NOMO-1 treated with DMSO at 0.1 percent for 48 hours (cell line): ENCODE measurements around the gene DGKD.

Source experiments
- DNase-seq: peaks from one replicate; lab custom pipeline; 2025; ENCODE audit not compliant: unreplicated experiment; lab: John Stamatoyannopoulos, UW

DGKD gene

DNA sequence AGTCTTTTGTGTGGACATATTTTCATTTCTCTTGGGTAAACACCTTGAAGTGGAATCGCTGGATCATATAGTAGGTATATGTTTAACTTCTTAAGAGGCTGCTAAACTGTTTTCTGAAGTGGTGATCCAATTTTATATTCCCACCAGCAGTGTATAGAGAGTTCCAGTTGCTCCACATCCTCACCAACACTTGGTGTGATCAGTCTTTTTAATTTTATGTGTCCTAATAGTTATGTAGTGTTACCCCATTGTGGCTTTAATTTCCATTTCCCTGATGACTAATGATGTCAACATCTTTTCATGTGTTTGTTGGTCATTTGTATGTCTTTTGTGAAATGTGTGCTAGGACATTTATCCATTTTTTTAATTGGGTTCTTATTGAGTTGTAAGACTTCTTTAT lies 56.9 kb downstream of the DGKD start:
- no peak for DNase-seq

DNA sequence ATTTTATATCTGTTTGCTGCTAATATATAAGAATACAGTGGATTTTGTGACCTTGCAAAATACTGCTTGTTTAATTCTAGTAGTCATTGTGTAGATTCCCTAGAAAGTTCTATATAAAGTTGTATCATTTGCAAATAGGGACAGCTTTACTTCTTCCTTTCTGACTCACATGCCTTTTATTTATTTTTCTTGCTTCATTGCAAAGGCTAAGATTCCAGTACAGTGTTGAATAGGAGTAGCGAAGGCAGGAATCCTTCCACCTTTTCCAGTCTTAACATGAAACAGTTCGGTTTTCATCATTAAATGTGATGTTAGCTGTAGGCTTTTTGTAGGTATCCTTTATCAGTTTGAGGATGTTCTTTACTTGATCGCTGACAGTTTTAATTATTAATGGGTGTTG lies 58.1 kb downstream of the DGKD start:
- no peak for DNase-seq

DNA sequence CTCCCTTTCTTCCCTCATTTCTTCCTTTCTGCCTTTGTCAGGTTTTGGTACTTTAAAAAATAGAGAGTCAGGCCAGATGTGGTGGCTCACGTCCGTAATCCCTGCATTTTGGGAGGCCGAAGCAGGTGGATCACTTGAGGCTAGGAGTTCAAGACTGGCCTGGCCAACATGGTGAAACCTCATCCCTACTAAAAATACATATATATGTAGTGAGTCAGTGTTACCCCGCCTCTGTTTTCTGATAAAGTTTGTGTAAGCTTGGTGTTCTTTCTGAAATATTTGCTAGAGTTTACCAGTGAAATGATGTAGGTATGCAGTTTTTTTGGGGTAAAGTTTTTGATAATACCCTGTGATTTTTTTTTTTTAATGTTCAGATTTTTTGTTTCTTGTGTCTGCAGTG lies 58.8 kb downstream of the DGKD start:
- no peak for DNase-seq

DNA sequence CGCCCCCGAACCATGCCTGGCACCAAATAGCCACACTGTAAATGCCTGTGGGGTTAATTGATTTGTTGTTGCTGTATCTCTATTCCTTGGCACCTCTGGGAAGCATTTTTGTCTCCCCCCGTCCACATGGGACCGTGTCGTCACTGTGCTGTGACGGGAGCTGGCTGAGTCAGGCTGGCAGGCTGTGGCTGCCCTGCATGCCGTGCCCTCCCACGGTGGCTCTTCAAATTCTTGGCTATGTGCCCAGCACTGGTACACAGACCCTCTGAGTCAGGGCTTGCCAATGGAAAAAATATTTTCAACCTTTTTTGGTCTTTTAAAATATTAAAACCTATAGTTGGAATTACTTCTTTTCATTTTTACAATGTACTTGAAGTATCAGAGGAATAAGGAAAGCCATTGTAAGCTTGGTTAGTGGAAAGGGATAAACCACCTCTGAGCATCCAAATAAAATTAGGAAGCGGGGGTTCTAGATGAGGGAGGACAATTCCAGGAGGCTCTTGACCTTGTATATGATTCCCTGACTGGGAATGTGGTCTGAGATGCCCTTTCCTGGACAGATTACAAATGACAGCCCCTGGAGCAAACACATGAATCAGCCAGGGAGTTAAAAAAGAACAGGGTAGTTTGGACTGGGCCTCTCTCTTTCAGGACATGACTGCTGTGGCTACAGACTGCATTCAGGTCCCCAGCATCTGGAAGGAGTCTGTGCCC lies 59.4 kb downstream of the DGKD start:
- DNase-seq: no peak

DNA sequence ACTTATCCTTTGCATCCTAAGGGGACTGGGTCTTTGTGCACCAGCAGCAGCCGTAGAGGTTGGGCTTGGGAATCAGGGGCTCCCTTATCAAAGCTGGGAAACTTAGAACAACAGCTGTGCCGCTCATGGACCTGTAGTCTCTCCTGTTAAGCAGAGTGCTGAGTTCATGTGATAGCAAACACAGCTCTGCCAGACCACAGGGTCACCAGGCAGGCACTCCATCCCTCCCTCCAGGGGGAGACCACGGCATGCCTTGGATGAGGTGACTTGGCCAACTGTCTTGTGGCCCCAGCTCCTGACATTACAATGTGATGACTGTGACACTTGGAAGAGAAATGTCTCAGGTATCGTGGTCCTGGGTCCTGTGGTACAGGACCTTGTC lies 60.0 kb downstream of the DGKD start:
- no peak for DNase-seq

DNA sequence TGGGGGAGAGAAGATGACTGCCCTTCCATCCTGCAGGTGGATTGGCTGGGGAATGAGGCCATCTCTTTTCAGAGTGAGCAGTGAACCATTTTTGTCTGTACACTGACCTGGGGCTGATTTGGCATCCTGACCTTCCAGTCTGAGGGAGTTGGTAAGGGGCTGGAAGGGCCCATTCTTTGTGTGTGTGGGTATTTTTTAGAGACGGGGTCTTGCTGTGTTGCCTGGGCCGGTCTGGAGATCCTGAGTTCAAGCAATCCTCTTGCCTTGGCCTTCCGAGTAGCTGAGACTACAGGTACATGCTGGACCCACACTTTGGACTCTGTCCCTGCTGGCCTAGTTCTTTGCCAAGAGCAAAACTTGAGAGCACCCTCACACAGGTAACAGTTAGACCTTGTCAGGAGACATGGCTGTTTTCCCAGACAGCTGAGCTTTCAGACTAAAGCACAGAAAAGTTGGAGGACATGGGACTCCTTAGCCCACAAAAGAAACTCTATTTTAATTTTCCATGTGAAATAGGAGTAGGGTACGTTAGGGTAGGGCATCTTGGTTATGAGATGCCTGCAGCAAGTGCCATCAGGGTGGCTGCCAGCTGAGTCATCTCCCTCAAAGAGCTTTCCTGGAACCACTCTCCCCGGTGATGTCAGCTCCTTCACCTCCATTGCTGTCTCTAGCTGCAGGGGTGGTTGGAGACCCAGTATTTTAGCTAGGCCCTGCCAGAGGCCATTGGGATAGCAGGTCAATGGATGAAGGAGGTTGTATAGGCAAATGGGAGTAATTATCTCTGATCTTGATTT lies 60.7 kb downstream of the DGKD start:
- DNase-seq: no peak

DNA sequence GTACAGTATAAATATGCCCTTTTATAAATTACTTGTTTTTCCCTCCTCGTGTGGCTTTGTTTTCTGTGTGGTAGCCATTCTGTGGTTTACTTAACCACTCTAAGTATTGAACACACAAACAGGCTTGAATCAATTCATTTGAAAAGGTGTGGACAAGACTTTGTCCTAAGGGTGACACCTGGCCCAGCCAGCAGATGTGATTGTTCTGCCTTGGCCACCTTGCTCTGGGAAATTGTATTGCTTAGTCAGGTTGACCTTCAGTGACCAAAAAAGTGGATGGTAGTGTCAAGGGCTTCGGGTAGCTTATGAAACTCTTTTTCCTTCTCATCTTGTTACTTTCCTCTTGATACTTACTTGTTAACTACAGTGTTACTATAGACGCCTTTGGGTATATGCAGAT lies 61.9 kb downstream of the DGKD start:
- DNase-seq: no peak

DNA sequence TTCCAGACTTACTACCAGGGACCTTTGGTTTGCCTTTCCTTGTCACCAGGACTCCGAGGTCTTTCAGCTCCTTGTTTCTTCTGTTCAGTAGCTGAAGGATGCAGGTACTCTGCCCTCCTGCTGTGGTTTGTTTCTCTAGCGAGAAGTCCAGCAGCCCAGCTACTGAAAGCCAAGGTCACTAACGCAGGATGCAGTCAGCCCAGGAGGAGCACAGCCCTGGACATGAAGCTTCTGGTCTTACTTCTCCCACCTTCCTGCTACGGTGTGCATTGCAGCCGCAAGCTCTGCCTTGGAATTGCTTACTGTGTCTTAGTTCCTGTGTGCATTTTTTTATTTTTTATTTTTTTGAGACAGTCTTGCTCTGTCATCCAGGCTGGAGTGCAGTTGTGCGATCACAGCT lies 62.4 kb downstream of the DGKD start:
- no peak for DNase-seq

DNA sequence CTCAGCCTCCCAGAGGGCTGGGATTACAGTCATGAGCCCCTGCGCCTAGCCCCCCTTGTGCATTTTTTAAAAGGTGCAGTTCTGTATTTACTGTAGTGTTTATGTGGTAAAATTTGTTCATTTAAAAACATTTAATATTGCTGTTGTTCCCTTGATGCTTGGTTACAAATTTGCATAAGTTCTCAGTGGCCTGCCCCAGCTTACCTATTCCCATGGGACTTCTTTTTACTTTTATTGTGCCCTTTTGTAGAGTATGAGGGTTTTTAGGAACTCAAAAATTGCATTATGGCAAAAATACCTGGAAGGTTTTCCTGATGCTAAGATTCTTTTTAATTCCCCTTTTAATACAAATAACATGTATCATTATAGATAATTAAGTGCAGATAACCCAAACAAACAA lies 63.0 kb downstream of the DGKD start:
- DNase-seq: no peak

DNA sequence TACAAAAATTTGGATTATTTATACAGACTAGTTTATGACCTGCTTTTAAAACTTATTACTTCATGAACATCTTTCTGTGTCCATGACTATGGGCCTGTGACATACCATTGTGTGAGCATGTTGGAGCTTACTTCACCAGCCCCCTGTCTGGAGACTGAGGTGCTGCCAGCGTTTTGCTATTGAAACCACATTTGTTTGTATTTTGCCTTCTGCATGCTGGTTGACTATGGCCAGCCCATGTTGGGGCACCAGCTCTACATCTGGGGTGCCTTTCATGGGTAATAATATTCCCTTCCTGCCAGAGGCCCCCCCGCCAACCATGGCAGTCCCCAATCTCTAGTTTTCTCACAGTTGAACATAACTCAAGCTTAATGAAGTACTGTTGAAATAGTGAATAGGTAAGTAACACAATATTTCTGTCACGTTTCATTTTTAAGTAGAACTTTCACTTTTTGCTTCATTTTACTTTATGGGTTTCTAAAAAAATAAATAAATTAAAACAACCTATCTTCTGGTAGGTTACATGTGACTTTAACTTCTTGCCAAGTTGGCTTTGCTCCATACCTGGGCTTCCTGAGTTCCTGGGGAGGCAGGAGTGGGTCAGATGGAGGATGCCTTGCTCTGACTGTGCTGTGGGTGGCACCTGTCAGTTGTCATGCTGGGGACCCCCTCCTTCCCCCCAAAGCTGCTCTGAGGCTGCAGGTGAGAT lies 63.9 kb downstream of the DGKD start:
- DNase-seq: no peak

DNA sequence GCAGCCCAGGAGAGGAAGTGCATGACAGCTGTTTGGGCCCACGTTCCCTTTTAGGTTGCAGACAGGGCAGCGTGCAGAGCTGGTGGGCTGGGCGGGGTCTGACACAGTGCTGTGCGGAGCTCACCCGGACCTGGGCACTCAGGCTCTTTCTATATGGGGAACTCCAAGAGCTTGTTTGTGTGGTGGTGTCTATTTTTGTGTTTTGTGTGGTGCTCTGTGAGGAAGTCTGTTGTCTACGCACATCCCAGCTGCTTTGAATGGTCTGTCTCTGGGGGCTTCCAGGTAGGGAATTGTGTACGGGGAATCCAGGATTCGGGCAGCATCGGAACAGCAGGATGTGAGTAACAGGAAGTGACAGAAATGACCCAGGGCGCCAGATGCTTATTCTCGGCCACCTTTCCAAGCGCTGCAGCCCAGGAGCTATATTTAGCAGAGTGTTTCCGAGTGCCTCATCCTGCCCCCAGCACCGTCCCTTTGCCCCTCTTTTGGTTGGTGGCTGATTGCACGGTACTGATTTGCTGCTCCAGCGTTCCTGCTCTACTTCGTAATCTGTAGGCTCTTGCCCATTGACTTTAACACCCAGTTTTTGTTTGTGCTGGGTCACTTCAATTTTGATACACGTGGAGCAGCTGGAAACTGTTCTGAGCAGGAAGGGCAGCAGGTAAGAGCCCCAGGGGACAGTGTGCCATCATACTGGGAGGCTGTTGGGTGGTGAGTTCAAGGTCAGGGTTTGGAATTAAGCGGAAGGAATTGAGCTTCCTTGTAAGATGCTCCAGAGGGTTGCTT lies 64.7 kb downstream of the DGKD start:
- peak; percentile 29 for DNase-seq

DNA sequence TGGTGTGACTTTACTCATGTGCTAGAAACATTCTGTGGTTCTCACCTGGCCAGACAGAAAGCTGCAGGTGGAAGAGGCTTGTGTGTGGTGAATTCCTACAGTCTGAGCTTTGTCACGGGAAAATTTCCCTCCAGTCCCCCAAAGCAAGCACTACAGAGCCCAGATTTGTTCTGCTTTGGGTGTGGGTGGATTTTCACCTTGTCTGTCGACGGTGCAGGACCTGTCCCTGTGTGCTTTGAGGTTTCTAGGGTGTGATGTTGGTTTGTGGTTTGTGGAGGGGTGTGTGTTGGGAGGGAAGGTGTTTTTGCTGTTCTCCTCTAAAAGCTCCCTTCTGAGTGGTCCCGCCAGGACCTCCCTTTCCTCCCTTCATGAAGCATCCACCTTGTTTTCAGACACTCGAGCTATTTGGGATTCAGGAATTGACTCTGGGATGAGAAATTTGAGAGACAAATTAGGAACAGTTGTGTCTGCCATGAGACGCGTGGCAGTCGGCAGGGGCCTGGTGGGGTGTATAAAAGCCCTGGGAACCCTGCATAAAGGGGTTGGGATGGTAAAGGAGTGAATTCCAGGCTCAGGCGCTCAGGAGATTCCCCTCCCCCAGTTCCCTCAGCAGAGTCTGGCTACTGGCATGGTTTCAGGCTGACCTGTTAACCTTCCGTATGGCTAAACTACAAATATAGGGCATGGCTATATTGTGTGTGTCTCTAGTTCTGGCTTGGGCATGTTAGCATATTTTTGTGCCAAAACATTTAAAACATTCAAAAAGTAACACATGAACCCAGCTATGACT lies 65.5 kb downstream of the DGKD start:
- no peak for DNase-seq

DNA sequence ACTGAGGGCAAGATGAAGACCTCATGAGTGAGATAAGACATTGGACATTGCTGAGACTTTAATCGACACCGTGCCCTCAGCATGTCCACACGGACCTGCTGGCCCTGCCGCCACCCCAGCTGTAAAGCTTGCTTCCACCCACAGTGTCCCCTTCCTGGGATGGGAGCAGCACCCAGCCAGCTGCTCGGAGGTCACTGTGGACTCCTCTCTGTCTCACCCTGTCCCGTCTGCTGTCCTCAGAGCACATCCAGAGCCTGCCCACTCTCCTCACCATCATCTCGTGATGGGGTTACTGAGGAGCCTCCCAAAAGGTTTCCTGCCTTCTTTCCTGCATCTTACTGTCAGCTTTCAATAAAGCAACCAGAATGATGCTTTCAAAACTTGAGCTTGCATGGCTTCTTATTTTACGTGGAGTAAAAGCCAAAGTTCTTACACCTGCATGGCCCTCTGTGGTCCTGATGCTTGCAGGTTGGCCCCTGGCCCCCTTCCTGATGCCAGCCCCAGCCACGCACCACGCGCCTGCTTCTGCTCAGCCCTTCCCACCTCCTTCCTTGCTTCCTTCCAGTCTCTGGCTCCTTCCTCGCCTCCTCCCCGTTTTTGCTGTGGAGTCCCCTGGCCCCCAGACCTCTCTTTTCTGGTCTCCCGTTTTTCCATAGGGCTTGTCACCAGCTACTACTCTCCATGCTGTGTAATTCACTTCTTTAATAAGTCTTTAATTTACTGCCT lies 67.0 kb downstream of the DGKD start:
- no peak for DNase-seq

DNA sequence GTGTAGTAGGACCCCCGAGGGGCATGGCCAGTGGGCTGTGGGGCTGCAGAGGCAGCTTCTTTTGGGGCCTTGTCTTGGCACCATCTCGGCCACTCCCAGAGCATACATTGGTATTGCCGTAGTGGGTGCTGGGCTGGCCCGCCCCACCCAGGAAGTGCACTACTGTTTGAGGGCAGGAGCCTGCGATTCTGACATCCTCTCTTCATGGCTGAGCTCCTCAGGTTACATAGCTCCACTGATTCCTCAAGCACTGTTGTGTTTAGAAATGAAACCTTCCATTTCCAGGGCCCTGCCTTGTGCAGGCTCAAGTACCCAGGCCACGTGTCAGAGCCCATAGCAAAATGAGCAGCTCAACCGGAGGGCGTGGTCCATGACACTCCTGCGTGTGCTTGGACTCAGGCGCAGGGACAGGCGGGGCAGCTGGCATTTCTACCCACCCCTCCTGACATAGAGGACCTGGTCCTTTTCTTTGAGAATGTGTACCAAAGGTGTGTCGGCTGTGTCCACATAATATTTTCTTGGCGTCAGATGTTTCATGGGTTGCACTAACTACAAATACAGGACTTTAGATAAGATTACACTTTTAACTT lies 67.9 kb downstream of the DGKD start:
- no peak for DNase-seq

DNA sequence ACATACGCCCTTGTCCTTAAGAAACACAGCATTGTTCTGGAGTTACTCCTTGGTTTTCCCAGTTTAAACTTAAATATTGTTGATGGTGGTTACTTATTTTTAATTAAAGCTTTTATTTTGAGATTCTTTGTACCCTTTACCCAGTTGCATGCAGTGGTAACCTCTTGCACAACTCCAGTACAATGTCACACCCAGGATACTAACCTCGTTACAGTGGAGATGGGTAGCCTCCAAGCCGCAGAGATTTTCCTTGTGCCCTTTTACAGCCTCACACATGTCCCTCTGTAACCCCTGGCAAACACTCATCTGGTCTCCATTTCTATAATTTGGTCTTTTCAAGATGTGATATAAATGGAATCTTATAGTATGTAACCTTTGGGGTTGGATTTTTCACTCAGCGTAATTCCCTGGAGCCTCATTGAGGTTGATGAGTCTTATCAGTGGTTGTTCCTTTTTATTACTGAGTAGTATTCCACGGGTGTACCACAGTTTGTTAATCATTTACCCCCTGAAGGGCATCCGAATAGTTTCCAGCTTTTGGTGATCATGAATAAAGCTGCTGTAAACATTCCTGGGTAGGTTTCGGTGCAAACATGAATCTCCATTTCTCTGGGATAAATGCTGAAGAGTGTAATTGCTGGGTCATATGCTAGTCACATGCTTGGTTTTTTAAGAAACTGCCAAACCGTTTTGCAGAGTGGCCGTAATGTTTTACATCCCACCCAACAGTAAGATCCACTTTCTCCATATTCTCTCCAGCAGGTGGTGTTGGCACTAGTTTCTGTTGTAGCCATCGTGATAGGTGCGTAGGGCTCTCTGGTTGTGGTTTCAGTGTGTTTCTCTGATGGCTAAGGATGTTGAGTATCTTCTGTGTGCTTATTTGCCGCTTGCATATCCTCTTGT lies 68.6 kb downstream of the DGKD start:
- DNase-seq: no peak

DNA sequence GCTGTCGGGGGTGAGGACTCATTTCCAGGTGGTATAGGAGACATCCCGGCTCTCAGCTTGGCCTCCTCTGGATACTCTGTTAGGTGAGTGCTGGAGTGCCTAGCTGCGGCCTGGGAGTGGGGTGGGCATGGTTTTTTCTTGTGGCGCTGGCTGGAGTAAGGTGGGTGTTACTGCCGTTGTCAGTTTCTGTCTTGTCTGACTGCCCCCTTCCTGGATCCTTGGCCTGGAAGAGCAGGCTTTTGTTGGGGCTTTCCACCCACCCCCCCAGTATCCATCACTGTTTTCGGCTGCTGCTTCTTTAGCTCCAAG lies 69.2 kb downstream of the DGKD start:
- DNase-seq: no peak

DNA sequence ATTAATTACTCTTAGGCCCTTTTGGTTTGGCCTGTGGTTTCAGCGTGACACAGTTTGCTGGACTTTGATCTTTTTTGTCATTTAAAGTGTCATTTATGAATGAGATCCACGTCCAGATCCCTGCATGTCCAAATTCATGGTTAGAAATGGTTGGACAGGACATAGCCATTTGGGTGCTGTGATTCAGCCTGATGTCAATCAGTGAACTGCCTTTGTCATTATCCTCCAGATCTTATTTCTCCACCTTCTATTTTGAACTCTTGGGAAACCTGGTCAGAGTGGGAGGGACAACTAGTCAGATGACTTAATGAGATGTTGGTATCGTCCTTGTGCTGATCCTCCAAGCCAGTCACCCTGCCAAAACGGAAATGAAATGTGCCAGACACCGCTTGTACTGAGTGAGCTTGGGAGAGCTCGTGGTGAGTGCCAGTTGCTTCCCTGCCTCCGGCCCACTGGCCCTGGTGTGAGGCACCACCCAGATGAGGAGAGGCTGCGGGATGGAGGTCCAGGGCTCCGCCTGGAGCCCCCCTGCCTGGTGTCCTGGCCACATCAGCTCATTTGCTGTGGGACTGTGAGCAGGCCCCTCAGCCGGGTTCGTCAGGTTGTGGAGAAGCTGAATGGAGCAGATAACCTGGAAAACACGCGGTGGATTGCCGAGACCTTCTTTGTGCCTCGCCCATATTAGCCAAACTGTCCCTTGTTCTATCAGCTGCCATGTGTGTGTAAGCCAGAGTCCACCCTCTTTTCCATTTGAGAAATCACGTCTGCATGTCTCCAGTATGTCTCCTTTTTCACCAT lies 70.1 kb downstream of the DGKD start:
- DNase-seq: peak; percentile 58
